Measurements from ENCODE around the gene PNPLA5.

Gene PNPLA5

GRCh38 chr22:43901976-43902643 is 10.3 kb upstream of the PNPLA5 start:
- no peak for DNase-seq (ENCODE audit: low read depth in 3 of 3)

- DNase-seq (ENCODE audit: low read depth in 3 of 3) = no peak
Observed at GRCh38 chr22:43900206-43900605, 8.4 kb upstream of the PNPLA5 start.

GRCh38 chr22:43897751-43898261 is 6.0 kb upstream of the PNPLA5 start:
- peak in 1 of 3 donors; percentile 17 for DNase-seq (ENCODE audit: low read depth in 3 of 3)

GRCh38 chr22:43895986-43896645 is 4.3 kb upstream of the PNPLA5 start:
- DNase-seq (ENCODE audit: low read depth in 3 of 3) = no peak

- DNase-seq (ENCODE audit: low read depth in 3 of 3) = no peak
Observed at GRCh38 chr22:43894122-43894521, 2.3 kb upstream of the PNPLA5 start.

- DNase-seq (ENCODE audit: low read depth in 3 of 3) = no peak
Observed at GRCh38 chr22:43893266-43893665, 1.5 kb upstream of the PNPLA5 start.

- no peak for DNase-seq (ENCODE audit: low read depth in 3 of 3)
Observed at GRCh38 chr22:43892183-43892894, 526 bp upstream of the PNPLA5 start.

GRCh38 chr22:43890901-43891331 is 897 bp downstream of the PNPLA5 start:
- DNase-seq (ENCODE audit: low read depth in 3 of 3) = no peak

GRCh38 chr22:43889860-43890253 is 2.0 kb downstream of the PNPLA5 start:
- no peak for DNase-seq (ENCODE audit: low read depth in 3 of 3)

- DNase-seq (ENCODE audit: low read depth in 3 of 3) = no peak
Observed at GRCh38 chr22:43889201-43889859, 2.5 kb downstream of the PNPLA5 start.

GRCh38 chr22:43888740-43889139 is 3.1 kb downstream of the PNPLA5 start:
- DNase-seq (ENCODE audit: low read depth in 3 of 3) = no peak

GRCh38 chr22:43887391-43887790 is 4.4 kb downstream of the PNPLA5 start:
- no peak for DNase-seq (ENCODE audit: low read depth in 3 of 3)

- DNase-seq (ENCODE audit: low read depth in 3 of 3) = no peak
Observed at GRCh38 chr22:43886231-43886630, 5.6 kb downstream of the PNPLA5 start.

GRCh38 chr22:43885786-43886185 is 6.0 kb downstream of the PNPLA5 start:
- no peak for DNase-seq (ENCODE audit: low read depth in 3 of 3)

- DNase-seq (ENCODE audit: low read depth in 3 of 3) = no peak
Observed at GRCh38 chr22:43885319-43885671, 6.5 kb downstream of the PNPLA5 start.

- DNase-seq (ENCODE audit: low read depth in 3 of 3) = peak; percentile 28 to 55 (median 29)
Observed at GRCh38 chr22:43884600-43885318, 7.1 kb downstream of the PNPLA5 start.

- no peak for DNase-seq (ENCODE audit: low read depth in 3 of 3)
Observed at GRCh38 chr22:43883719-43884415, 7.9 kb downstream of the PNPLA5 start.

- peak; percentile 16 to 67 (median 19) for DNase-seq (ENCODE audit: low read depth in 3 of 3)
Observed at GRCh38 chr22:43883012-43883661, 8.7 kb downstream of the PNPLA5 start.

- no peak for DNase-seq (ENCODE audit: low read depth in 3 of 3)
Observed at GRCh38 chr22:43882122-43882767, 9.6 kb downstream of the PNPLA5 start.

Measured in stimulated activated CD4-positive, alpha-beta T cell treated with anti-CD3 and anti-CD28 coated beads, TNF-alpha, amount 100 ng/mL, for 48 hours (primary cell).